A549 (cell line): ENCODE measurements around the gene SLCO1B1. TPM values are rescaled to one million over a fixed set of nuclear protein-coding genes. Genes with fewer than 3 reads are reported as not detected.
"Not testable (repeated sequence)": the region's sequence is repeated elsewhere in the genome, so short reads cannot be mapped to it uniquely, and the experiment has no call there.

ENCODE experiments used
- ATAC-seq, 2 experiments: fragments of 200-7000 bp in 1 of 2; fragments of >200 bp in 1 of 2; cut with Nextera tagmentation in 1 of 2; cut with Tn5 transposase in 1 of 2; 3 replicates each; pipeline versions ENCODE4 v1.8.0 to v1.9.1; 2018 to 2020; ENCODE audit warnings: mild to moderate bottlenecking in 1 of 2, moderate library complexity in 1 of 2
- CTCF ChIA-PET: fragments of 300-600 bp; sonication (Branson Sonifier 250); formaldehyde crosslinking; extraction: SDS; loops from one replicate; lab custom pipeline; 2021; ENCODE audit warnings: antibody characterized with exemption, inconsistent platforms; lab: Yijun Ruan, JAX
- POLR2A ChIA-PET: fragments of 350-600 bp; formaldehyde crosslinking; extraction: SDS; loops from one replicate; lab custom pipeline; 2021; ENCODE audit warnings: antibody characterized with exemption, inconsistent platforms; lab: Yijun Ruan, JAX
- DNase-seq, 2 experiments: peaks; one replicate each; pipeline versions ENCODE4 v3.0.0 to v3.0.0-alpha.2; 2011 to 2016; ENCODE audit warnings: low read depth in 1 of 2, low spot score in 1 of 2
- FAIRE-seq: peaks from 2 replicates; lab custom pipeline; 2011; peaks lifted over from hg19 to GRCh38; lab: Jason Lieb, UNC
- H3K27ac ChIP-seq, 2 experiments: fragments of >200 bp; sonication (Bioruptor Twin); formaldehyde crosslinking; 3 replicates each; pipeline ENCODE4 v1.5.1; 2016 to 2017
- H3K4me1 ChIP-seq: fragments of >200 bp; sonication (Bioruptor Twin); formaldehyde crosslinking; 3 replicates; pipeline ENCODE4 v1.6.1; 2016
- H3K4me2 ChIP-seq: fragments of >200 bp; sonication (Bioruptor Twin); formaldehyde crosslinking; 3 replicates; pipeline ENCODE4 v1.6.1; 2016
- H3K4me3 ChIP-seq: fragments of >200 bp; sonication (Bioruptor Twin); formaldehyde crosslinking; 3 replicates; pipeline ENCODE4 v1.5.1; 2016
- H3K9me3 ChIP-seq: fragments of >200 bp; sonication (Bioruptor Twin); formaldehyde crosslinking; 3 replicates; pipeline ENCODE4 v1.6.1; 2016
- CTCF ChIP-seq: fragments of >200 bp; sonication (Bioruptor Twin); formaldehyde crosslinking; IDR thresholded peaks from 3 replicates; pipeline ENCODE4 v1.5.1; 2016
- EP300 ChIP-seq, 2 experiments: fragments of >200 bp; sonication (Bioruptor Twin); formaldehyde crosslinking; IDR thresholded peaks; 2 replicates in 1 of 2; 3 replicates in 1 of 2; pipeline ENCODE4 v1.6.1; 2016 to 2017
- ESRRA ChIP-seq: fragments of 150-350 bp; IDR thresholded peaks from 2 replicates; pipeline ENCODE4 v1.6.1; 2014; ENCODE audit warnings: mild to moderate bottlenecking, low read length, borderline replicate concordance
- HMGXB4 ChIP-seq: fragments of 250-450 bp; sonication (Bioruptor Pico); IDR thresholded peaks from 2 replicates; pipeline ENCODE4 v1.5.0; 2021; ENCODE audit warnings: mild to moderate bottlenecking, moderate library complexity, borderline replicate concordance
- JUN ChIP-seq, 2 experiments: fragments of >200 bp; sonication (Bioruptor Twin); formaldehyde crosslinking; IDR thresholded peaks; 2 replicates in 1 of 2; 3 replicates in 1 of 2; pipeline ENCODE4 v1.6.1; 2016 to 2017
- MAX ChIP-seq: IDR thresholded peaks from 2 replicates; pipeline ENCODE4 v1.6.1; 2012
- MYC ChIP-seq: IDR thresholded peaks from 2 replicates; pipeline ENCODE4 v1.6.1; 2012; ENCODE audit warnings: mild to moderate bottlenecking, inconsistent platforms, low read length, improper control_type of control experiment, borderline replicate concordance
- NFE2L2 ChIP-seq: fragments of 150-350 bp; conservative IDR thresholded peaks from 2 replicates; pipeline ENCODE4 v1.6.1; 2014; ENCODE audit warnings: low read length
- POLR2AphosphoS2 ChIP-seq: conservative IDR thresholded peaks from 2 replicates; pipeline ENCODE4 v1.6.1; 2012; ENCODE audit warnings: low read length, improper control_type of control experiment, inconsistent platforms
- RCOR1 ChIP-seq: fragments of 150-350 bp; IDR thresholded peaks from 2 replicates; pipeline ENCODE4 v1.6.1; 2014; ENCODE audit warnings: antibody characterized with exemption, low read length, low read depth
- REST ChIP-seq: fragments of 200-600 bp; sonication (generic); IDR thresholded peaks from 2 replicates; pipeline ENCODE4 v1.6.1; 2016; ENCODE audit warnings: antibody characterized with exemption, mild to moderate bottlenecking, moderate library complexity
- SMC3 ChIP-seq: fragments of >200 bp; sonication (Bioruptor Twin); formaldehyde crosslinking; IDR thresholded peaks from 3 replicates; pipeline ENCODE4 v1.6.1; 2018; ENCODE audit warnings: inconsistent platforms
- ZNF302 ChIP-seq: fragments of 250-450 bp; sonication (Bioruptor Pico); IDR thresholded peaks from 2 replicates; pipeline ENCODE4 v1.9.0; 2021; ENCODE audit warnings: inconsistent platforms, mild to moderate bottlenecking, moderate library complexity
- WGBS: methylation state at CpG from one replicate; pipeline ENCODE4 v1.1.6; 2017; ENCODE audit errors: missing lambda C conversion rate; 5-methylcytosine and 5-hydroxymethylcytosine counted together
- polyA minus RNA-seq: library from RNA; depleted of rRNA, polyadenylated mRNA; stranded (reverse); fragments of >200 nt; gene quantifications from 2 replicates; pipeline ENCODE4 v1.2.3, GENCODE V29; 2011; rRNA and poly(A)+ RNA removed
- polyA plus RNA-seq, 4 experiments: library from polyadenylated mRNA; depleted of rRNA in 3 of 4; stranded (reverse); fragments of >200 nt; fragmentation: RNase III in 1 of 4; extraction: RNeasy Plus Mini Kit Qiagen cat#74134 plus additional on column Dnase treatment in 1 of 4; gene quantifications; 2 replicates in 3 of 4; 3 replicates in 1 of 4; pipeline ENCODE4 v1.2.3, GENCODE V29; 2011 to 2017
- TF ChIP-seq, protein P1 (sequence below): IDR thresholded peaks from 2 replicates; pipeline ENCODE4 v1.6.1; 2012

Gene SLCO1B1
- polyA plus RNA-seq (2011; rRNA removed) (2.0 and 2.4 TPM in 2 replicates), polyA plus RNA-seq (2017; fragmentation: RNase III; extraction: RNeasy Plus Mini Kit Qiagen cat#74134 plus additional on column Dnase treatment) (1.5 to 2.0 TPM (median 1.5 TPM) in 3 replicates), polyA minus RNA-seq (1.1 and 1.2 TPM in 2 replicates)
- 0.08 TPM in 2 replicates for polyA plus RNA-seq (2012; cell fraction: cytosol; rRNA removed)
- 0.16 and 0.38 TPM in 2 replicates for polyA plus RNA-seq (2012; cell fraction: nucleus; rRNA removed)

DNA sequence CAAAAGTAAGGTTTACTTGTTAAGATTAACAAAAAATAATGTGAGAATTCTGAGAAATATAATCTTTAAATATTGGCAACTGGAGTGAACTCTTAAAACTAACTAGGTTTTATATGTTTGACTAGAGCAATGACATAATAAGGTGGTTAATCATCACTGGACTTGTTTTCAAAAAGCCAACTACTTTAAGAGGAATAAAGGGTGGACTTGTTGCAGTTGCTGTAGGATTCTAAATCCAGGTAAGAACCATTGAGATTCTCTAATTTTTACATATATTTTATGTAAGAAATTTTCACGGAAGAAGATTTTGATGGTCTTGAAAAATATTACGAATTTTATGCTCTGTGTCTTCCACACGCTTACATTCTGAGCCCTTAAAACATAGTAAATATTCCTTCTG, at the start of gene SLCO1B1:
Gene SLCO1B1, plus strand, starts transcription at position 197 of the 400 bp plus-strand sequence. CDS start 10,381 bp downstream, outside the sequence.
- no peak for TF ChIP-seq POLR2AphosphoS2
- TF ChIP-seq ZNF302 (CRISPR knock-in tag) = no peak
- TF ChIP-seq, protein P1, sequence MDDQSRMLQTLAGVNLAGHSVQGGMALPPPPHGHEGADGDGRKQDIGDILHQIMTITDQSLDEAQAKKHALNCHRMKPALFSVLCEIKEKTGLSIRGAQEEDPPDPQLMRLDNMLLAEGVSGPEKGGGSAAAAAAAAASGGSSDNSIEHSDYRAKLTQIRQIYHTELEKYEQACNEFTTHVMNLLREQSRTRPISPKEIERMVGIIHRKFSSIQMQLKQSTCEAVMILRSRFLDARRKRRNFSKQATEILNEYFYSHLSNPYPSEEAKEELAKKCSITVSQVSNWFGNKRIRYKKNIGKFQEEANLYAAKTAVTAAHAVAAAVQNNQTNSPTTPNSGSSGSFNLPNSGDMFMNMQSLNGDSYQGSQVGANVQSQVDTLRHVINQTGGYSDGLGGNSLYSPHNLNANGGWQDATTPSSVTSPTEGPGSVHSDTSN = no peak
- no peak for TF ChIP-seq ESRRA
- TF ChIP-seq HMGXB4 (CRISPR knock-in tag) = no peak
- no peak for TF ChIP-seq NFE2L2
- TF ChIP-seq SMC3 = no peak
- no peak for TF ChIP-seq MYC
- TF ChIP-seq REST = no peak
- TF ChIP-seq MAX = no peak
- TF ChIP-seq JUN (IDR thresholded peaks at IDR 0.05) = no peak
- no peak for TF ChIP-seq EP300 (IDR thresholded peaks at IDR 0.05)
- TF ChIP-seq RCOR1 = no peak
- no peak for TF ChIP-seq CTCF
- TF ChIP-seq, all 56 proteins: peak for 0
- no peak for DNase-seq
- Histone ChIP-seq H3K27ac (peak within 1 kb of the TSS; percentile 3 to 5; a peak in 3 of 6 replicates), H3K4me1 (peaks cover 18% of the 10 kb centered on the region), H3K4me3 (no peak within 1 kb of the TSS), H3K4me2 (peak within 1 kb of the TSS; percentile 33), H3K9me3 (no peaks in the 10 kb centered on the region)
- no peak for FAIRE-seq
- WGBS = 82% methylated on average over 3 of the region's 3 CpGs
- CTCF ChIA-PET = no interaction called here
- ATAC-seq = no peak
- POLR2A ChIA-PET = no interaction called here

- POLR2A ChIA-PET, CTCF ChIA-PET, H3K4me3 ChIP-seq, ATAC-seq, FAIRE-seq, H3K27ac ChIP-seq, DNase-seq, H3K4me2 ChIP-seq, H3K9me3 ChIP-seq, H3K4me1 ChIP-seq: not testable (repeated sequence)
- 44% methylated on average over 2 of the region's 2 CpGs for WGBS
Observed at GRCh38 chr12:21084753-21085152, 46.2 kb upstream of the SLCO1B1 start.
